Stimulated activated CD4-positive, alpha-beta T cell treated with anti-CD3 and anti-CD28 coated beads, Interleukin-12 subunit alpha, Interleukin-12 subunit beta, amount 100 ng/mL, for 4 hours (primary cell): ENCODE data around the gene LILRB3.
"Not testable (repeated sequence)": the region's sequence is repeated elsewhere in the genome, so short reads cannot be mapped to it uniquely, and the experiment has no call there.

Experiments used
- DNase-seq: peaks from one replicate; pipeline ENCODE4 v3.0.0-alpha.2; 2020

LILRB3 gene

DNA sequence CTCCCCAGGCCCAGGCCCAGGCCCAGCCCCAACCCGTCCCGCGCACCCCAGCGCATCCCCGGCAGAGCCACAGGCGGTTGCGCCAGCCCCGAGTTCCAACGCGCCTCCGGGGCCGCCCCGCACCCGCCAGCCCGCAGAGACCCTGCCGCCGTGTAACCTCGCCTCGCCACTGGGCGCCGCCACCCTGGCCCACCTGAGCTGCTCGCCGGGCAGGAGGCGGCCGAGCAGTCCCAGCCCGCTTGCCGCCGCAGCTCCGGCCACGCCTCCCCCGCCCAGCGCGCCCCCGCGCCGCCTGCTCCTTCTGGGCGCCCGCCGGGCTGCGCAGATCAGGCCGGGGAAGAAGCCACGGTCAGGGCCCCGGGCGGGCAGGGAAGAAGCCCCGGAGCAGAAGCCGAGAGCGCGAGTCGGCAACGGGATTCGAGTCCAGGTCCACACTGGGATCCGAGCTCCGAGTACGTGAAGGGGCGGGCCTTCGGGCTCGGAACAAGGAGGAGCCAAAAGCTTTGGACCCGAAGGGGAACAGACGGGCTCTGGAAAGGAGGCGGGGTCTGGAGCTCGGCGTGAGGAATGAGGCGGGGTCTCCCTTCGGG lies 33.6 kb downstream of the LILRB3 start, which contains the start of gene MBOAT7:
TSS of gene MBOAT7 (minus strand) at position 436 of the 590 bp plus-strand sequence. CDS start 1,072 bp downstream, outside the sequence.
- DNase-seq, result no peak

DNA sequence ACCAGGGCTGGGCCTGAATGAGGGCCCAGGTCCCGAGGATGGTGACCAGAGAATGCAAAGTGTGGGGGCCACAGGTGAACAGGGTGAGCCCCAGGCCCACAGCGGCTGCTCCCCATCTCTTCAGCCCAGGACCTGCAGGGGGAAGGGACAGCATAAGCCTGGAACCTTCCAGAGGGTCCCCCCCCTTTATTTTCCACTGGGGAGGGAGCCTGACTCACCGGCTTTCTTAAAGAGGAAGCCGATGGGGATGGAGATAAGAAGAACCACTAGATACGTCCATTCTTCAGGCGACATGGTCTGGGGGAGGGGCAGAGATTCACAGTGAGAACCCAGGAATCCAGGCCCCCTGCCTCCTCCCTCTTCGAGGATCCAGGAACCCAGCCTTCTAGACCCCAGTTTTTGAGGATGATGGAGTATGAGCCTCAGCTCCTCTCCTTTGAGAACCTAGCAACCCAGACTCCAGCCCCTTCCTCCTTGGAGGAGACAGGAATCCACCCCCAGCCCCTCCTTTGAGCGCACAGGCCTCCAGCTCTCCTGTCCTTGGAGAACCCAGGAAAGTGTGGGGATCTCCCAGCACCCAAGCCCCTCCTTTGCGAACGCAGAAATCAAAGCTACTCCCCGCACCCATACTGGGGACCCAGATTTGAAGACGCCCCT lies 34.5 kb downstream of the LILRB3 start:
- peak; percentile 45 for DNase-seq

DNA sequence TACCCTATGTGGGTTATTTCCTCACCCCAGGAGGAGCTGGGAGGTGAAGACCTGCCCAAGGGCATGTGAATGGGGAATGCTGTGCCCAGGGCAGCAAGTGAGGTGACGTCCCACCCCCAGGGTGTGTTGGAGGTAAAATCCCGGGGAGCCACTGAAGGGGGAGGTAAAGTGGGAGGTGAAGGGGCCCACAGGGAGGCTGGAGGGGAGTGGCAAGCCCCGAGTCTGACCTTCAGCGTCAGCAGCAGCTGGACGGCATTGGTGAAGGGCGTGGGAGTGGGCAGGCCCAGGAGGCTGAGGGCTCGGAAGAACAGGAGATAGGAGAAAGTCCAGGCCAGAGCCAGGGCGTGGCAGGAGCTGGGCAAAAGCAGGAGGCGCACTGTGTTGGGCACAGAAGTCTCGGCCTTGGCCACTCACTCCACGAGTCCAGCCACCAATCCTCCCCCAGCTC lies 35.8 kb downstream of the LILRB3 start:
- DNase-seq, result no peak

DNA sequence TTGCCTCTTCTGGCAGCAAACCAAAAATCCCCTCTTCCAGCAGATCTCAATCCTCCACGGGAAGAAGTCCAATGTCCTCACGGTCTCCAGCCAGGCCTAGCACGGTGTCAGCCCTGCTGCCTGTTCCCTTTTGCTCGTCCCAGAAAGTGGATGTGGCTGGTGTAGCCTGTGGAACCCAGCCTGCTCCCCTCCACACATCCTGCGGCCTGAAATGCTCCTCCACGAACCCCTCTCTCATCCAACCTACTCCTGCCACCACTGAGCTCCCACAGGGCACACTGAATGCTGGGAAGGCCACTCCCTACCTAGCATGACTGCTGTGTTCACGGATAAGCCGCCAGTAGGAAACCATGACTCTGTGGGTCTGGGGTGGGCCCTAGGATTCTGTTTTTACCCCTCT lies 36.5 kb downstream of the LILRB3 start:
- DNase-seq, result no peak

DNA sequence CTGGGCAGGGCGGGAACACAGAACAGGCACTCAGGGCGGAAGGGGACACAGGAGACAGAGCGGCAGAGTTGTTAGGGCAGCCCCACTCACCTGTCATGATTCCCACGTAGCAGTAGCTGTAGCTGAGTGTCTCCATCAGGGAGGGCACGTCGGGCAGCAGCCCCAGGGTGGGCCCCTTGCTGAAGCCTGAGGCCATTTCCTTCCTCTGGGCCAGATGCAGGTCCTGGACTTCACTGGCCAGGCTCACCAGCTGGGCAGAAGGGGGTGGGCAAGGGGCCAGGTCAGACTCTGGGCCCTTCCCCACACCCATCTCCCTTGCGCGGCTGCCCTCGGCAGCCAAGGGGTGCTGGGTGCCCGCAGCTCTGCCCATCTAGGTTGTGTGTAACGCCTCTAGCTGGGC lies 39.4 kb downstream of the LILRB3 start:
- DNase-seq, result no peak

DNA sequence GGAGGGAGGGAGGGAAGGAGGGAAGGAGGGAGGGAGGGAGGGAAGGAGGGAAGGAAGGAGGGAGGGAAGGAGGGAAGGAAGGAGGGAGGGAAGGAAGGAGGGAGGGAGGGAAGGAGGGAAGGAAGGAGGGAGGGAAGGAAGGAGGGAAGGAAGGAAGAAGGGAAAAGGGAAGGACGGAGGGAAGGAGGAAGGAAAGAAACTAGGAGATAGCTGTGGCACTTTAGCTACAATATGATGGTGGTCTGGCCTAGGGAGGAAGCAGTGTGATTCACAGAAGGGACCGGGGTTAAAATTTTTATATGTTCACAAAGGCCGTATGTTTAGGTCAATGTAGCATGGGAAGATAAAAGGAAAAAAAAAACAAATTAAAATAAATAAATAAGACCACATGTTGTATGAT lies 40.9 kb downstream of the LILRB3 start:
- not testable (repeated sequence) for DNase-seq

DNA sequence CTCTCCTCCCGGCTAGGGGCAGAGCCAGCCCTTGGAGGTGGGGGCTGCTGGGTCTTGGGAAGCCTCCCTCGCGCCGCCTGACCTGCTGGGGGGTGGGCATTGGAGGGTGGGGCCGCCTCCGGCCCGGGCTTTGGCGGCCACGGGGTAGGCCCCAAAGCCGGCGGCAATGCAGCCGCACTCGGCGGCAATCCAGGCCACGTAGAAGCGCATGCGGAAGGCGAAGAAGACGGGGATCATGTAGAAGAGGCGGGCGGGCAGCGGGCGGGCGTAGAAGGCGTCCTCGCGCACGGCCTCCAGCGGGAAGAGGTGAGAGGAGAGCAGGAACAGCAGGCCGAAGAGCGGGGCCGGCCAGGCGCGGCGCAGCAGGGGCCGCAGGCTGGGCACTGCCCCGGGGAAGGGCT lies 42.1 kb downstream of the LILRB3 start:
- DNase-seq, result no peak

DNA sequence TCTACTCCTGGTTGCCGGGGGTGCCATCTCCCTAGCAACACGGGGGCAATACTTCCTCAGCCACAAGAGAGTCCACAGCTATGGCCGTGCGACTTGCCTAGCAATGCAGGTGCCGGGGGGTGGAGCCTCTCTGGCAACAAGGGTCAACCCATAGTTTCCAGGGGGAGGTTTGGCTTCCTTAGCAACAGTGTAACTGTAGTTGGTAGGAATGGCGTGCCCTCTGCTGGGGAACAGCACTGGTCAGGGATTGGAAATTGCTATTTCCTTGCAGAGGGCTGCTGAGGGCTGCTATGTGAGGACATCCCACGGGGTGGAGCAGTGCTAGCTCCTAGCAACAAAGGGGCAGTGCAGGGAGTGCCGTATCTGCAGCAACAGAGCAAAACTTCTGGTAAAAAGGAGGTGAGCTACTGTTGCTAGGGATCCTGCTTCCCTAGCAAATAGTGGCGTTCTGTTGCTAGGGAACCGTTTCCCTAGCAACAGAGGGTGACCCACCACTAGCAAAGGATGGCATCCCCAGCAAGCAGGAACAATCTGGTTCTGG lies 42.8 kb downstream of the LILRB3 start:
- DNase-seq, result no peak

DNA sequence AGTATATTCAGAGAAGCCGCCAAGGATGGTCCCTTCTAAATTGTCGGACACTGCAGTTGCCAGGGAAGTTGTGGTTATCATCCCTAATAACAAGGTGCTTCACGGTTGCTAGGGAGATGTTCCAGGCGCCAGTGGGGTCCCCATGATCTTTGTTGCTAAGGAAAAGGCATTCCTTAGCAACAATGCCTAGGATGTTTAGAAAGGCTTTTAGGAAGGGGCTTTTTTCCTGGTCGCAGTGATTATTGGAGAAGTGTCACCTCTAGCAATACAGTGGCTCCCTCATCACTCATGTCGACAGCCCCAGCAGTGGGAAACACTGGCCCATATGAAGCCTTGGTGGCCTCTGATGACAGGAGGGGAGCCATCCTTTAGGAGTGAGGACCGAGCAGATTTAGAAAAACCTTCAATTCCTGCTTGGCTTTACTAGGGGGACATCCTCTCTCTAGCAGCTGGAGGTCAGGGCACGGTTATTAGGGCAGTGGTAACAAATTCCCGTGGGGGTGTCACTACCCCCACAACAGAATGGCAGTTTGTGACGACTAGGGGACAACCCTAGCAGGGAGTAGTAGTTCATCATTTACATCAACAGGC lies 43.5 kb downstream of the LILRB3 start:
- no peak for DNase-seq

DNA sequence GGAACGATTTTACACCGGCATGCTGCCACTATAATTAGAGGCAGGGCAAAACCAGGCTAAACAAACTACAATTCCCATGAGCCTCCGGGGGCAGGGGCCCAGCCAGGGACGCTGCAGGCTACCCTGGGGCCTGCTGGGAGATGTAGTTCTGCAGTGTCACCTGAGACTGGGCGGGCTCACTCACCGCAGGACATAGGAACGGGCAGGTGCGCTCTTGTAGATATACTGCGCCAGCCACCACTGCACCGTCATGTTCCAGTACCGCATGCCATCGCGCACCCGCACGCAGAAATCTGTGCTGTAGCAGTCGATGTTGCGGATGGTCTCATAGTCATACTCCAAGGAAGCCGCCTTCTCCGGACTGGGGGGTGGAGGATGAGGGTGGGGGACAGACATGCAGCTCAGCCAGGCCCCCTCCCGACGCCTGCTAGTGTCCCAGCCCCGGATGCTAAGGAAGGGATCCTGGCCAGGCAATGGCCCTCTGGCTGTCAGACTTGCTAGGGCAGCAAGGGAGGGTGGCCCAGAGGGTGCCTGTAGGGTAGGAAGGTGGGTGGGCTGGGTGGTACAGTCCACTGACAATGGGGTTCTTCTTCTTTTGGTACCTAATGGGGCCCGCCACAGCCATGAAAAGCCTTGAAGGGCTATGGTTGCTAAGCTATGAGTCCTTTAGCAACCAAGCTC lies 44.1 kb downstream of the LILRB3 start:
- peak; percentile 29 for DNase-seq

DNA sequence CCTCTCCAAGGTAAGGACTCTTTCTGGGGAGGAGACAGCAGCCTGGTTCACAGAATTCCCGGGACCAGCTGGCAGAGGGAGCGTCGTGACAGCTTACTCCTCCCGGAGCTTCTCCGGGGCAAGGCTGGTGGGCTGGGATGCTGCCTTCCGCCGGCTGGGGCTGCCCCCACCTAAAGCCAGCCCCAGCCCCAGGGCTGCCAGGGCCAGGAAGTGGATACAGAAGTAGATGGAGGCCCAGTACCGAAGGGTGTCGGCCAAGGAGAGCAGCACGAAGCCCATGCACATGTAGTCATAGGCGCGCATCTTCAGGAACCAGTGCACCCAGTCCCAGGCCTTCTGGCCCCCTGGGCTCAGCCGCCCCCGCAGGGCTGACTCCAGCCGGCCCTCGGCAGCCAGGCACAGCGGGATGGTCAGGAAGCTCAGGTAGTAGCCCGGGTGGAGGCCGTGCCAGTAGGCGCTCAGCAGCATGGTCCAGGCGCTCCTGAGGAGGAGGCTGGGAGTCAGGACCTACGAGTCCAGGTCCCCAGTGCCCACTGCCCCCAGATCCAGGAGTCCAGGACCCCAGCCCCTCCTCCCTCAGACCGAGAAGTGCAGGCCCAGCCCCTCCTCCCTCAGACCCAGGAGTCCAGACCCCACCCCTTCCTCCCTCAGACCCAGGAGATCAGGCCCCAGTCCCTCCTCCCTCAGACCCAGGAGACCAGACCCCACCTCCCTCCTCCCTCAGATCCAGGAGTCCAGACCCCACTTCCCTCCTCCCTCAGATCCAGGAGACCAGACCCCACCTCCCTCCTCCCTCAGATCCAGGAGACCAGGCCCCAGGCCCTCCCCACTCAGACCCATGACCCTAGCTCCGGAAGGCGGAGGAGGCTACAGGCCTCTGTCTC lies 48.6 kb downstream of the LILRB3 start:
- DNase-seq, result no peak

DNA sequence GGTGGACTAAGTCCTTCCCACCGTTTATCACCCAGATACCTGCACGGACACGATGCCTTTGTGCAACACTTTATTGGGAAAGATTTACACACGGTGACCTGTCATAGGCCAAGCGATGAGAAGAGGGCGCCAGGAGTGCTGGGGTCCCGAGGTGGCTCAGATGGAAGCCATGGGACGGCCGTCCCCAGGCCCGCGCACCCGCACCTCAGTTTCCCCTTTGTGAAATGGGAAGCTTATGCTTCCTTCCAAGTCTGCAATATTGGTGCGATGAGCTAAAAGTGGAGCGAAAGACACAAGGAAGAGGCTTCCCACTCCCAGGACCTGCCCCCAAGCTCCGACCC lies 49.5 kb downstream of the LILRB3 start:
- DNase-seq, result no peak

DNA sequence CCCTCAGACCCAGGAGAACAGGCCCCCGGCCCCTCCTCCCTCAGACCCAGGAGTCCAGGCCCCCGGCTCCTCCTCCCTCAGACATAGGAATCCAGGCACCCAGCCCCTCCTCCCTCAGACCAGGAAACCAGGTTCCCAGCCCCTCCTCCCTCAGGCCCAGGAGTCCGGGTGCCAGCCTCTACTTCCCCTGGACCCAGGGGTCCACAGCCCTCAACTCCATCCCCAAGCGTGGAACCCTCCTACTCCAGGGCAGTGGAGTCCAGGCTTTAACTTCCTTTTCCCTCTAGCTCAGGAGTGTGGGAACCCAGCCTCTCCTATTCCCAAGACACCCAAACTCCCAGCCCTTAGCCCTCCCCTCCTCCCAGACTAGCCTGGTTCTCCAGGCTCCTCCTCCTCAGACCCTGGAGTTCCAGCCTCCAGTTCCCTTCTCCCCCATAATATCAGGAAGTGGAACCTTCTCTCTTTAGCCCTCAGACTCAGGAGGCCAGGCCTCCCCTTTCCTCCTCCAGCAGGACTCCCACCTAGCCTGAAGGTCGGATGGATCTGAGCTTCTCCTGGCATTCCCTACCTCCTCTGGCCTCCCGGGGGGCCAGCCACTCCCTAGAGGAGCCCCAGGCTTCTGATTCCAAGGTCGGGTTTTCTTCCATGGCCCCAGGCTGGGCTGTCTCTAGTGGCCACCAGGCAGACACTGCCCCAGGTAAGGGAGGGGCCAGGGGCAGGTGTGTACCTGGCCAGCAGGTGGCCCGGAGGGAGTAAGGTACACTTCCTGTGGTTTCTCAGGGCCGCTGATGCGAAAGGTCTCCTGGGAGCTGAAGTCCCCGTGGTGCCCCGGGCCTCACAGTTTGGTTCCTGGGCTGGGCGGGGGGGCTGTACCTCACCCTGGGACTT lies 50.1 kb downstream of the LILRB3 start, which contains the start of gene TMC4:
TSS of gene TMC4 (minus strand) at position 690 of the 888 bp plus-strand sequence. CDS start at position 647, 43 bp downstream.
- DNase-seq, result no peak

DNA sequence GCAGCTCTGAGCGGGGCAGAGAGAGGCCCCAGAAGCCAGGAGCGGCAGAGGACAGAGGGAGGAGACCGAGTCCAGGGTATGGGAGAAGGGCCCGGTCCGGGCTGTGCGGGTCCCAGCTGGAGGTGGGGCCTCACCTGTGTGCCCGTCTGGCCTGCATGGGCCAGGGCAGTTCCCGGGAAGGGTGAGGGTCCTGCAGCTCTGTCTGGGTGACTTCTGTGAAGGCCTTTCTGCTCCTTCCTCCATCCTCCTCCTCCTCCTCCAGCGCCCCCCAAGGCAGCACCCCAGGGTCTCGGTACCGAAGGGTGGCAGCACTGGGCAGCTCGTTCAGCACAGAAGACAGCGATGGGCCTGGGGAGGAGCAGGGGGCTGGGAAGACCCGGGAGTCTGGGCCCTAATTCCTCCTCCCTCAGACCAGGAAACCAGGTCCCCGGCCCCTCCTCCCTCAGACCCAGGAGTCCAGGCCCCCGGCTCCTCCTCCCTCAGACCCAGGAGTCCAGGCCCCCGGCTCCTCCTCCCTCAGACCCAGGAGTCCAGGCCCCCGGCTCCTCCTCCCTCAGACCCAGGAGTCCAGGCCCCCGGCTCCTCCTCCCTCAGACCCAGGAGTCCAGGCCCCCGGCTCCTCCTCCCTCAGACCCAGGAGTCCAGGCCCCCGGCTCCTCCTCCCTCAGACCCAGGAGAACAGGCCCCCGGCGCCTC lies 50.9 kb downstream of the LILRB3 start:
- not testable (repeated sequence) for DNase-seq

DNA sequence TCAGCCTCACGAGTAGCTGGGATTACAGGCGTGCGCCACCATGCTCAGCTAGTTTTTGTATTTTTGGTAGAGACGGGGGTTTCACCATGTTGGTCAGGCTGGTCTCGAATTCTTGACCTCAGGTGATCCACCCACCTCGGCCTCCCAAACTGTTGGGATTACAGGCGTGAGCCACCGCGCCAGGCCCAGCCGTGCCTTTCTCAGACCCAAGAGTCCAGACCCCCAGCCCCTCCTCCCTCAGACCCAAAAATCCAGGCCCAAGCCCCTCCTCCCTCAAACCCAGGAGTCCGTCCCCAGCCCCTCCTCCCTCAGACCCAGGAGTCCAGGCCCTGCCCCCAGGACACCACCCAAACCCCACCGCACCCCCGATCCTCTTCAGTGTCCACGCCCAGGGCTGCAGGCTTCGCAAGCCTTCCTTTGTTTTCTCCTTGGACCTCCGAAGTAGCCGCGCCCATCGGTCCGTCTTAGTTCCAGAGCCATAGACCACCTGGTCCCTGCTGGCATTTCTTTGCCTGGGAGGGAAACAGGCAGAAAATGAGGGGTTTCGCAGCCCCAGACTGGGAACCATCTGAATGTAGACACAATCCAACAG lies 53.6 kb downstream of the LILRB3 start:
- DNase-seq, result no peak

DNA sequence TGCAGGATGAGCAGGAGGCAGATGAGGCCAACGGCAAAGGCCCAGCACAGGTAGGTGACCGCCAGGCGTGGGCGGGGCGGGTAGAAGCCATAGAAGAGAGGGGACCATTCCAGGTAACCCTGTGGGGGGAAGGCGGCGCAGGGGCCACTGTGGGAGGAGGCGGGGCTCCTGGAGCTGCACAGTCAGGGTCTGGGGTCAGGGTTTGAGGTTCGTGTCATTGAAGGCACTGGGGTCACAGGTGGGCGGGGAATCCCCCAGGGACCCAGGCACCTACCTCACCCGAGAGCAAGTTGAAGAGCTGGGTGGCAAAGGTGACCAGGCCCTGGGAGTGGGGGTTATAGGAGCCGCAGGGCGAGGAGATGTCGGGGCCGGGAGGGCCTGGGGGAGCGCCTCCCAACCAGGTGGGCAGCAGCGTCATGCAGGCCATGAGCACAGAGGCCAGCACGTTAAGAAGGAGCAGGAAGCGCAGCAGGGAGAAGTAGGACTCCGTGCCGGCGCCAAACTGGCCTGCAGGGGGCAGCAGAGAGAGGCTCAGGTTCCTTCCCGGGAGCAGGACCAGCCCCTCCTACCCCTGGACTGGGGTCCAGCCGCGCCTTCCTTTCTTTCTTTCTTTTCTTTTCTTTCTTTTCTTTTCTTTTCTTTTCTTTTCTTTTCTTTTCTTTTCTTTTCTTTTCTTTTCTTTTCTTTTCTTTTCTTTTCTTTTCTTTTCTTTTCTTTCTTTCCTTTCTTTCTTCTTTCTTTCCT lies 54.5 kb downstream of the LILRB3 start:
- peak; percentile 95 for DNase-seq
